OCI-LY1 (cell line): ENCODE results near the gene SRI.
"Not testable (repeated sequence)": the region's sequence is repeated elsewhere in the genome, so short reads cannot be mapped to it uniquely, and the experiment has no call there.

Source experiments
- EZH2 ChIP-seq: fragments of 200-600 bp; sonication (generic), shearing (Covaris generic); IDR thresholded peaks from 2 replicates; pipeline ENCODE4 v1.8.0; 2017; ENCODE audit warnings: borderline replicate concordance, mixed run types, mild to moderate bottlenecking, antibody characterized with exemption, low read length, moderate library complexity, mixed read lengths
- TF ChIP-seq, protein P1 (sequence below): fragments of 200-600 bp; sonication (generic), shearing (Covaris generic); IDR thresholded peaks from 2 replicates; pipeline ENCODE4 v1.5.1; 2017; ENCODE audit warnings: mild to moderate bottlenecking, antibody characterized with exemption, low read length, moderate library complexity, mixed read lengths

DNA sequence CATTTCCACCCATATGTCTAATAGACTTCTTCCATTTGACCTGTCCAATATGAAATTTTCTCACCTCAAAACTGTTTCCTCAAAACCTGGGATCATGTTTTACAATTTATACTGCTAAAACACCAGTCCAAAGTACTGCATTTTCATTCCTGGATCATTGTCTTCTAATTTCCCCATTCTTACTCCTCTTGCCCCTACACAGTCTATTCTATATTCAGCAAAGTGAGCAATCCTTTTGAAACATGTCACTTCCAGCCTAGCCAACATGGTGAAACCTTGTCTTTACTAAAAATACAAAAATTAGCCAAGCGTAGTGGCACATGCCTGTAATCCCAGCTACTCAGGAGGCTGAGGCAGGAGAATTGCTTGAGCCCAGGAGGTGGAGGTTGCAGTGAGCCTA, 38.5 kb upstream of the SRI start:
- TF ChIP-seq, protein P1, sequence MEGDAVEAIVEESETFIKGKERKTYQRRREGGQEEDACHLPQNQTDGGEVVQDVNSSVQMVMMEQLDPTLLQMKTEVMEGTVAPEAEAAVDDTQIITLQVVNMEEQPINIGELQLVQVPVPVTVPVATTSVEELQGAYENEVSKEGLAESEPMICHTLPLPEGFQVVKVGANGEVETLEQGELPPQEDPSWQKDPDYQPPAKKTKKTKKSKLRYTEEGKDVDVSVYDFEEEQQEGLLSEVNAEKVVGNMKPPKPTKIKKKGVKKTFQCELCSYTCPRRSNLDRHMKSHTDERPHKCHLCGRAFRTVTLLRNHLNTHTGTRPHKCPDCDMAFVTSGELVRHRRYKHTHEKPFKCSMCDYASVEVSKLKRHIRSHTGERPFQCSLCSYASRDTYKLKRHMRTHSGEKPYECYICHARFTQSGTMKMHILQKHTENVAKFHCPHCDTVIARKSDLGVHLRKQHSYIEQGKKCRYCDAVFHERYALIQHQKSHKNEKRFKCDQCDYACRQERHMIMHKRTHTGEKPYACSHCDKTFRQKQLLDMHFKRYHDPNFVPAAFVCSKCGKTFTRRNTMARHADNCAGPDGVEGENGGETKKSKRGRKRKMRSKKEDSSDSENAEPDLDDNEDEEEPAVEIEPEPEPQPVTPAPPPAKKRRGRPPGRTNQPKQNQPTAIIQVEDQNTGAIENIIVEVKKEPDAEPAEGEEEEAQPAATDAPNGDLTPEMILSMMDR, result not testable (repeated sequence)
- not testable (repeated sequence) for TF ChIP-seq EZH2
